Measurements from ENCODE around the gene CMSS1.

Gene CMSS1

DNA sequence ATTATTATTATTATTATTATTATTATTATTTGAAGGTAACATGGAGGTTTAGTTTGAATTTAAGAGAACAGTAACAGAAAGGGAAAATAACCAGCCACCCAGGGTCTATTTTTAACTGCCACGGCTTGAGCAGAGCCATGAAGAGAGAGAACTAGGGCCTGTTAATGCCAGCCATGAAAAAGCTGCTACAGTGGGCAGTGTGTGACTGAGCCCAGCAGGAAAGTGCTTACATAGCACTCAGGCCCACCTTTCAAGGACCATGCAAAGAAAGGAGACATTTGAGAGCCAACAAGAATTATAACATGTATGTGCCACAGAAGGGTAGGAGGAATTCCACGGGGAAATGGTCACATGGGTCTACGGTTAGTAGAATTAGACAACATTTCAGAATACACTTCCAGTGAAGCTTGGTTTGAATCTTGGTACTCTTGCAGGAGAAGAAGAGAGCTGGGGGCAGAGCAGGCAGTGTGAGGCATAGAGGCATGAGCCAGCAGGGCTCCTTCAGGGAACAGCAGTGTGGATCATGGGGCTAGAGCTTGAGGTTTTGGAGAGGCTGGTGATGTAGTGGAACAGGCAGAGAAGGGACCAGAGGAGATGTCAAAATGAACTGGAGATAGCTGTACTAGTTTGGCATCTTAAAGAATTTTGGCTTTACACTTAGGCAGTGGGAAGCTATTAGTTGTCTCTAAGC is 140.7 kb downstream of the CMSS1 start:
- DNase-seq (ENCODE audit: low read depth) = no peak
- in situ Hi-C loops (cut with HindIII; ENCODE audit: low sequenced_read_pairs) = no loop called here
- TF ChIP-seq, protein P1, sequence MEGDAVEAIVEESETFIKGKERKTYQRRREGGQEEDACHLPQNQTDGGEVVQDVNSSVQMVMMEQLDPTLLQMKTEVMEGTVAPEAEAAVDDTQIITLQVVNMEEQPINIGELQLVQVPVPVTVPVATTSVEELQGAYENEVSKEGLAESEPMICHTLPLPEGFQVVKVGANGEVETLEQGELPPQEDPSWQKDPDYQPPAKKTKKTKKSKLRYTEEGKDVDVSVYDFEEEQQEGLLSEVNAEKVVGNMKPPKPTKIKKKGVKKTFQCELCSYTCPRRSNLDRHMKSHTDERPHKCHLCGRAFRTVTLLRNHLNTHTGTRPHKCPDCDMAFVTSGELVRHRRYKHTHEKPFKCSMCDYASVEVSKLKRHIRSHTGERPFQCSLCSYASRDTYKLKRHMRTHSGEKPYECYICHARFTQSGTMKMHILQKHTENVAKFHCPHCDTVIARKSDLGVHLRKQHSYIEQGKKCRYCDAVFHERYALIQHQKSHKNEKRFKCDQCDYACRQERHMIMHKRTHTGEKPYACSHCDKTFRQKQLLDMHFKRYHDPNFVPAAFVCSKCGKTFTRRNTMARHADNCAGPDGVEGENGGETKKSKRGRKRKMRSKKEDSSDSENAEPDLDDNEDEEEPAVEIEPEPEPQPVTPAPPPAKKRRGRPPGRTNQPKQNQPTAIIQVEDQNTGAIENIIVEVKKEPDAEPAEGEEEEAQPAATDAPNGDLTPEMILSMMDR (IDR thresholded peaks at IDR 0.05; ENCODE audit: low read depth, low read length, missing control alignments) = no peak
- no peak overlapping the region for H3K4me3 ChIP-seq (ENCODE audit: low read depth, low read length)

DNA sequence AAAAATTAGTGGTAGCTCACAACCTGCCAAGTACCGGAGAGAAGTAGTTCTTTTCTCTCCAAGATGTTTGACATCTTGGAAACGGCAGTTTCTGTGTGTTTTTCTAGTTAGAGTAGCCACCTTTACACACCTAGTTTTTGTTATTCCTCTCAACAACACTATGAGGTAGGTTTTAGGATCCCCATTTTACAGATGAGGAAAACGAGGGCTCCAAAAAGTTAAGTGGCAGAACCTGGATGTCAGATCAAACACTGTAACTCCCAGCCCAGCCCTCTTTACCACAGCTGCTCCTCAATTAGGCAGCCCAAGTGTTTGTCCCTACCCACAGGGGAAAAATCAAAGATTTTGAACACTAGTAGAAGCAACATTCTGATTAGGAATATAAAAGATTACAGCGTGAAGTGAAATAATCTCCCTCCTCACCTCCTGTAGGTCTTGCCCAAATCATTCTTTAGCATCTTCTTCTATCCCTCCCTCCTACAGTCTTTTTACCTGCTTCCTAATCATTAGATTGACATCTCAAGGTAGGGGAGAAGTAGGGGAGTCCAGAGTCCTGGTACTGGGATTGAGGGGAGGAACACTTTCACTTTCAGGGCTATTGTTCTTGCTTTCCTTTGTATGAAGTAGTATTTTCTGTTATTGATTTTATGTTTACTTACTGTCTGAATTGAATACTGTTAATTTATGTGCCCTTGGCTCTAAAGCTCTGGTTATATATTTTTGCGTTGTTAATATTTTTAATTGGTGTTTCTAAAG is 142.6 kb downstream of the CMSS1 start:
- DNase-seq (ENCODE audit: low read depth) = no peak
- in situ Hi-C loops (cut with HindIII; ENCODE audit: low sequenced_read_pairs) = no loop called here
- H3K4me3 ChIP-seq (ENCODE audit: low read depth, low read length) = no peak overlapping the region
- TF ChIP-seq, protein P1 (IDR thresholded peaks at IDR 0.05; ENCODE audit: low read depth, low read length, missing control alignments) = no peak

DNA sequence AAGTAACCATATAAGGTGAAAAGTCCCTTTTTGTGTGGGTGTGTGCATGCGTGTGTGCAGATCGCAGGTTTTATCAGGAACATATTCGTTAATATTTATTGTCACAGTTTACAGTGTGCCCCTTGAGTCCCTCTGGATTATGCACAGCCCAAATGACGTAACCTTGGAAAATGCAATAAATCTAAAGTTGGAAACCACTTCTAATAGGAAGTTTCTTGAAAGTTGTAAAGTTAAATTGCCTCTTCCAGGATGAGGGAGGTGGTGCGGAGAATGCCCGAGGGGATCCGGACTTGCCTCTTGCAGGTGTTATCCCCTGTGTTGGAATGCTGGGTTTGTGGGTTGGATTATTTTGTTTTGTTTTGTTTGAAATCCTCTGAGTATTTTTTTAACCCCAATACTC is 143.3 kb downstream of the CMSS1 start:
- in situ Hi-C loops (cut with HindIII; ENCODE audit: low sequenced_read_pairs) = no loop called here
- H3K4me3 ChIP-seq (ENCODE audit: low read depth, low read length) = no peak overlapping the region
- TF ChIP-seq, protein P1 (IDR thresholded peaks at IDR 0.05; ENCODE audit: low read depth, low read length, missing control alignments) = no peak
- DNase-seq (ENCODE audit: low read depth) = no peak

DNA sequence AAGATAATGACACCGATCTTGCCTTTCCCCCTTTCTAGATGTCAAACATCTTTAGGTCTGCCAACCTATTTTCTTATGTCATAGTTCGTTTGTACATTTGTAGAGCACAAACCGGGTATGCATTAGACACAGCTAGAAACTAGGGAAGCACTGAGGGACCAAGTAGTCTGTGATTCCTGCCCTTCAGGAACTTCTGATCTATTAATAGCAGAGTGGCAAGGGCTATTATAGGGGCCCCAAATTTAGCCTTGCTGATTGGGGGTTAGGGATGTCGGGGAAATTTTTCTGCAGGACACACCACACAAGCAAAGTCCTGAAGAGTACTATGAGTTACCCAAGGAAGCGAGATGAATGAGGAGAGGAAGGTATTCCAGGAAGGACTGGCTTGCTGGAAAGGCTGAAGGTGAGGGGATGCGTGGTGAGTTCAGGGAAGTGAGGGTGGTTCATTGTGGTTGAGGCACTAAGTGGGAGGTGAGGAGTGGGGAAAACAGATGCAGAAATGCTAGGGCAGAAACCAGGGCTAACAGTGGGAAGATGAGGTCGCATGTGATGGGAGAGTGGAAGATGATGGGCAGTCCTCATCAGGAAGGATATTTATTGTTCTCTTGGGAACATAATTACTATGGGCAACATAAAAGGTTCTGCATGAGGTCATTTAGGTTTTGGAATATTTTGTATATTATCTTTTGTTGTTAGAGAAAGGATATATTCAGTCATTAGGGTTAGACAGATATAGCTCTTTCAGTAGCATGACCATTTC is 144.3 kb downstream of the CMSS1 start:
- no peak for DNase-seq (ENCODE audit: low read depth)
- in situ Hi-C loops (cut with HindIII; ENCODE audit: low sequenced_read_pairs) = no loop called here
- TF ChIP-seq, protein P1 (IDR thresholded peaks at IDR 0.05; ENCODE audit: low read depth, low read length, missing control alignments) = no peak
- no peak overlapping the region for H3K4me3 ChIP-seq (ENCODE audit: low read depth, low read length)

DNA sequence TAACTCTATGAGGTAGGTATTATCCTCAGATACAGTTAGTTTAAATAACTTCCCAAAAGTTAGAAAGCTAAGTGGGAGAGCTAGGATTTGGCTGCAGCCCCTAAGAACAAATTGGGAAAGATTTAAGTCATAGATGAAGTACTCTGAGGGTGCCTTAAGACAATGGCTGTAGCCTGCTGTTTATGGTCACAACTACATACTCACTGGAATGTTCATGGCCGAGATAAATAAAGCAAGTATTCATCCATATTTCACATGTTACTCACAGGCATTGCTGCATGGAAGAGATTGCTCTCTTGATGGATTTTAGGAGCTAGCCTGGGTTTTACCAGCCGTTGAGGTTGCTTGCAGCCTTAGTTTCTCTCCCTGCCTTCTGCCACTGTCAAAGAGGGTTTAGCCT is 145.0 kb downstream of the CMSS1 start:
- peak; percentile 86 for DNase-seq (ENCODE audit: low read depth)
- in situ Hi-C loops (cut with HindIII; ENCODE audit: low sequenced_read_pairs) = no loop called here
- TF ChIP-seq, protein P1 (IDR thresholded peaks at IDR 0.05; ENCODE audit: low read depth, low read length, missing control alignments) = no peak
- no peak overlapping the region for H3K4me3 ChIP-seq (ENCODE audit: low read depth, low read length)

DNA sequence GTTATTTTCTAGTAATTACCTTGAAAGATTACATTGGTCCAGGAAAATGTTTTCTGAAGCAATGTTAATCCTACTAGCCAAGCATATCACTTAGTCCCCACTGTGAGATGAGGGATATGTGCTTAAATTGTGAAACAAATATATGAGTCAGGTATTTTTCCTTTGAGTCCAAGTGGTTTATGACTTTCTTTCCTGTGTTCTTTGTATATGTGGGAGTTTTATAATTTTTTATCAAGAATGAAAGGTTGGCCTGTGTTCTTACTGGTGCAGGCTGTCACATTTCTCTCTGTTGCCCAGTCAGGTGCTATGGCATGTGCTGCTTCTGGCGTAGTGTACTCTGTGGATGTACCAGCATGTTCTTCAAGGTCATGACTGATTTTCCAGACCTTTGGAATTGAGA is 147.4 kb downstream of the CMSS1 start:
- in situ Hi-C loops (cut with HindIII; ENCODE audit: low sequenced_read_pairs) = no loop called here
- no peak for DNase-seq (ENCODE audit: low read depth)
- H3K4me3 ChIP-seq (ENCODE audit: low read depth, low read length) = no peak overlapping the region
- TF ChIP-seq, protein P1 (IDR thresholded peaks at IDR 0.05; ENCODE audit: low read depth, low read length, missing control alignments) = no peak
